Endodermal cell (in vitro differentiated cells): ENCODE measurements around the gene MICALL1. TPM values are rescaled to one million over a fixed set of nuclear protein-coding genes. Genes with fewer than 3 reads are reported as not detected.

ENCODE experiments used
- DNase-seq: peaks from one replicate; pipeline ENCODE4 v3.0.0-alpha.2; 2017
- H3K27ac ChIP-seq: 2 replicates; pipeline ENCODE4 v1.5.1; 2013; ENCODE audit warnings: mild to moderate bottlenecking, low read depth, low read length, moderate library complexity
- H3K27me3 ChIP-seq: 2 replicates; pipeline ENCODE4 v1.6.1; 2013; ENCODE audit warnings: mild to moderate bottlenecking, low read length, moderate library complexity; ENCODE audit not compliant: insufficient read depth, control insufficient read depth, poor library complexity, severe bottlenecking
- H3K36me3 ChIP-seq: 2 replicates; pipeline ENCODE4 v1.7.0; 2013; ENCODE audit warnings: mild to moderate bottlenecking, low read length, moderate library complexity; ENCODE audit not compliant: control insufficient read depth, insufficient read depth
- H3K4me1 ChIP-seq: one replicate; pipeline ENCODE4 v1.7.0; 2013; ENCODE audit warnings: low read length; ENCODE audit not compliant: control insufficient read depth, insufficient read depth
- H3K4me3 ChIP-seq: 2 replicates; pipeline ENCODE4 v1.5.1; 2013; ENCODE audit warnings: mild to moderate bottlenecking, low read length, moderate library complexity
- H3K9ac ChIP-seq: 2 replicates; pipeline ENCODE4 v1.6.1; 2013; ENCODE audit warnings: mild to moderate bottlenecking, low read length, moderate library complexity; ENCODE audit not compliant: poor library complexity, severe bottlenecking; ENCODE audit errors: extremely low read depth
- H3K9me3 ChIP-seq: 2 replicates; pipeline ENCODE4 v1.6.1; 2013; ENCODE audit warnings: mild to moderate bottlenecking, low read length, moderate library complexity; ENCODE audit not compliant: control insufficient read depth
- H3K27ac Mint-ChIP-seq: 2 replicates; pipeline ENCODE4 v1.8.0; 2020; ENCODE audit warnings: mixed read lengths
- H3K27me3 Mint-ChIP-seq: 2 replicates; pipeline ENCODE4 v1.8.0; 2021; ENCODE audit warnings: mild to moderate bottlenecking, mixed read lengths; ENCODE audit not compliant: insufficient read depth
- H3K36me3 Mint-ChIP-seq: 2 replicates; pipeline ENCODE4 v1.8.0; 2020; ENCODE audit warnings: low read depth, mixed read lengths
- H3K4me1 Mint-ChIP-seq: 2 replicates; pipeline ENCODE4 v1.8.0; 2020; ENCODE audit warnings: mixed read lengths
- H3K4me3 Mint-ChIP-seq: 2 replicates; pipeline ENCODE4 v1.8.0; 2020; ENCODE audit warnings: mild to moderate bottlenecking, moderate library complexity, mixed read lengths
- H3K9me3 Mint-ChIP-seq: 2 replicates; pipeline ENCODE4 v1.8.0; 2020; ENCODE audit warnings: mild to moderate bottlenecking, mixed read lengths
- WGBS, 2 experiments: methylation state at CpG; one replicate each; pipeline versions ENCODE4 v1.1.5 to v1.1.7; 2013; ENCODE audit warnings: missing lambda C conversion rate in 2 of 2, mixed read lengths in 1 of 2; ENCODE audit not compliant: insufficient coverage in 1 of 2, insufficient read length in 1 of 2; 5-methylcytosine and 5-hydroxymethylcytosine counted together
- total RNA-seq, 2 donors: library from RNA; stranded (reverse); fragmentation: NEBNext Ultra II Directional in 1 of 2; extraction: Animal tissue kit (Norgen Biotek cat#: 25700) in 1 of 2; gene quantifications; 2 replicates in 1 of 2; 3 replicates in 1 of 2; pipeline ENCODE4 v1.2.1, GENCODE V29; 2021
- TF ChIP-seq, protein P1 (sequence below): fragments of 200-600 bp; sonication (generic); conservative IDR thresholded peaks from 2 replicates; pipeline ENCODE4 v1.5.0; 2021; ENCODE audit warnings: antibody characterized with exemption, mild to moderate bottlenecking

The MICALL1 gene
- total RNA-seq, 2 donors from 2014 or later = 33.5 to 36.6 TPM

DNA sequence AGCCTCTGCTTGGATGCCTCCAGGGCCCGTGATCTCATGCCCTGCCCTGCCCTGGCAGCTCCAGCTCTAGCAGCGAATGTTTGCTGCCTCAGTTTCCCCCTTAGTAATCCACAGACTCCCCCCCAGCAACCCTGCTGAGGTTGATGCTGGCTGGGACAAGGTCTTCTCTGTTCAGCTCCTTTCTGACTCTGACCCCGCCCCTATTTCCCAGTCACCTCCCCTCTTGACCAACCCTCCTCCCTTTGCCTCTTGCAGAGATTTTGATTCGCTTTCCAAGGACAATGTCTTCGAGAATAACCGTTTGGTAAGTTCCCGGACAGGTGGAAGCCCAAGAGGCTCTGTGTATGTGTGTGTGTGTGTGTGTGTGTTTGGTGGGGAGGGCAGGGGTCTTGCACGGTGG lies 5.6 kb downstream of the MICALL1 start:
- Histone ChIP-seq H3K27ac (no peak overlapping the region), H3K36me3 (peaks cover 13% of the 10 kb centered on the region), H3K9ac (no peak overlapping the region), H3K4me1 (peaks cover 12% of the 10 kb centered on the region), H3K4me3 (no peak overlapping the region), H3K9me3 (no peaks in the 10 kb centered on the region), H3K27me3 (no peaks in the 10 kb centered on the region)
- TF ChIP-seq, protein P1, sequence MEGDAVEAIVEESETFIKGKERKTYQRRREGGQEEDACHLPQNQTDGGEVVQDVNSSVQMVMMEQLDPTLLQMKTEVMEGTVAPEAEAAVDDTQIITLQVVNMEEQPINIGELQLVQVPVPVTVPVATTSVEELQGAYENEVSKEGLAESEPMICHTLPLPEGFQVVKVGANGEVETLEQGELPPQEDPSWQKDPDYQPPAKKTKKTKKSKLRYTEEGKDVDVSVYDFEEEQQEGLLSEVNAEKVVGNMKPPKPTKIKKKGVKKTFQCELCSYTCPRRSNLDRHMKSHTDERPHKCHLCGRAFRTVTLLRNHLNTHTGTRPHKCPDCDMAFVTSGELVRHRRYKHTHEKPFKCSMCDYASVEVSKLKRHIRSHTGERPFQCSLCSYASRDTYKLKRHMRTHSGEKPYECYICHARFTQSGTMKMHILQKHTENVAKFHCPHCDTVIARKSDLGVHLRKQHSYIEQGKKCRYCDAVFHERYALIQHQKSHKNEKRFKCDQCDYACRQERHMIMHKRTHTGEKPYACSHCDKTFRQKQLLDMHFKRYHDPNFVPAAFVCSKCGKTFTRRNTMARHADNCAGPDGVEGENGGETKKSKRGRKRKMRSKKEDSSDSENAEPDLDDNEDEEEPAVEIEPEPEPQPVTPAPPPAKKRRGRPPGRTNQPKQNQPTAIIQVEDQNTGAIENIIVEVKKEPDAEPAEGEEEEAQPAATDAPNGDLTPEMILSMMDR = no peak
- H3K4me1 Mint-ChIP-seq = peaks cover 33% of the 10 kb centered on the region
- peaks cover 14% of the 10 kb centered on the region for H3K36me3 Mint-ChIP-seq
- WGBS, 2 experiments = 79 to 83% methylated on average over 2 to 7 of the region's 8 CpGs
- H3K9me3 Mint-ChIP-seq = no peaks in the 10 kb centered on the region
- H3K4me3 Mint-ChIP-seq = no peak overlapping the region
- peak overlapping the region; percentile 78 for H3K27ac Mint-ChIP-seq
- H3K27me3 Mint-ChIP-seq = no peaks in the 10 kb centered on the region
- peak; percentile 70 for DNase-seq

DNA sequence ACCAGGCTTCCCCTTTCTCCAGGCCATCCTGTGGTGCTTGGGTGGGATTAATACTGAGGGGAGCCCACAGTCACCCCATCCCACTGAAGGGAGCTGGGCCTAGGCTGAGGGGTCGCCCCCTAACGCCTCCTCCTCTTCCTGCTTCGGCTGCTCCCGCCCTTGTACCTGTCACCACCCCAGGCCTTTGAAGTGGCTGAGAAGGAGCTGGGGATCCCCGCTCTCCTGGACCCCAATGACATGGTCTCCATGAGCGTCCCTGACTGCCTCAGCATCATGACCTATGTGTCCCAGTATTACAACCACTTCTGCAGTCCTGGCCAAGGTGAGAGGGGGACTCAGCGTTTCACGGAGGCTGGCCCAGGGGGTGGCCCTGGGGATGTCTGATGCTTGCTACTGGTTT lies 6.1 kb downstream of the MICALL1 start:
- H3K27ac Mint-ChIP-seq = peak overlapping the region; percentile 78
- no peak overlapping the region for H3K4me3 ChIP-seq
- DNase-seq = no peak
- no peaks in the 10 kb centered on the region for H3K27me3 ChIP-seq
- no peaks in the 10 kb centered on the region for H3K9me3 Mint-ChIP-seq
- H3K4me1 ChIP-seq = peaks cover 12% of the 10 kb centered on the region
- TF ChIP-seq, protein P1 = no peak
- H3K9ac ChIP-seq = no peak overlapping the region
- WGBS, 2 experiments = 89 to 90% methylated on average over 4 to 8 of the region's 8 CpGs
- H3K27me3 Mint-ChIP-seq = no peaks in the 10 kb centered on the region
- peaks cover 30% of the 10 kb centered on the region for H3K4me1 Mint-ChIP-seq
- no peaks in the 10 kb centered on the region for H3K9me3 ChIP-seq
- H3K27ac ChIP-seq = no peak overlapping the region
- peaks cover 15% of the 10 kb centered on the region for H3K36me3 Mint-ChIP-seq
- no peak overlapping the region for H3K4me3 Mint-ChIP-seq
- peaks cover 14% of the 10 kb centered on the region for H3K36me3 ChIP-seq

DNA sequence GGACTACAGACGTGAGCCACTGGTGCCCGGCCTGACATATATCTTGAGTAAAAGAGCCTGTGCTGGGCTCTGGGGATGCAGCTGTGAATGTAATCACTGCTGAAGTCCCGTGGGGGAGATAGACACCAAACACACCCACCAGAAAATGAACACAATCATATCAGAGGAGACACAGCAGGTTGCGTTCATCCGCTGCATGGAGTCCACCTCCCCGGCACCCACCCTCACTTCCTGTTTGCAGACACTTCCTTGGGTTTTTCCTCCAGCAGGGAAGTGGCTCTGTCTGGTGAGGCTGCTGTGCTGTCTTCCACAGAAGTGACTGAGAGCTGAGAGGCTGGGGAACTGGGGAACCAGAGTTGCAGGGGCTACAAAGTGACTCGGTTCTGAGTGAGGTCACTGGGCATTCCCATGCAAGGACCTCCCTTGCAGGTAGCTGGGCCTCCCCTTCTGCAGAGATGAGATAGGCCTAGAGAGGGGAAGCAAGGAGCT lies 7.2 kb downstream of the MICALL1 start:
- peaks cover 22% of the 10 kb centered on the region for H3K4me1 Mint-ChIP-seq
- peaks cover 24% of the 10 kb centered on the region for H3K36me3 Mint-ChIP-seq
- DNase-seq = no peak
- H3K4me3 Mint-ChIP-seq = no peak overlapping the region
- H3K4me3 ChIP-seq = no peak overlapping the region
- H3K27me3 ChIP-seq = no peaks in the 10 kb centered on the region
- no peaks in the 10 kb centered on the region for H3K9me3 Mint-ChIP-seq
- H3K27ac Mint-ChIP-seq = peak overlapping the region; percentile 48
- TF ChIP-seq, protein P1 = no peak
- H3K36me3 ChIP-seq = peaks cover 24% of the 10 kb centered on the region
- H3K4me1 ChIP-seq = peaks cover 12% of the 10 kb centered on the region
- H3K27ac ChIP-seq = no peak overlapping the region
- 90 to 91% methylated on average over 2 to 7 of the region's 7 CpGs for WGBS, 2 experiments
- H3K9me3 ChIP-seq = no peaks in the 10 kb centered on the region
- H3K9ac ChIP-seq = no peak overlapping the region
- no peaks in the 10 kb centered on the region for H3K27me3 Mint-ChIP-seq
